ENCODE data around the gene FGD6. TPM values are rescaled to one million over a fixed set of nuclear protein-coding genes. Genes with fewer than 3 reads are reported as not detected.

The FGD6 gene
- total RNA-seq, 2 experiments from 2014 or later, result 1.5 TPM

- H3K4me1 ChIP-seq (ENCODE audit: insufficient read depth, low read length), result no peaks in the 10 kb centered on the region
- Mint-ChIP-seq H3K27me3 (no peaks in the 10 kb centered on the region), H3K4me3 (no peak overlapping the region), H3K4me1 (ENCODE audit: low read depth) (no peaks in the 10 kb centered on the region), H3K9me3 (no peaks in the 10 kb centered on the region), H3K27ac (no peak overlapping the region), H3K36me3 (ENCODE audit: low read depth) (no peaks in the 10 kb centered on the region)
- intact Hi-C loops (cut with DNase I, micrococcal nuclease), result no loop called here
- ChIA-PET POLR2A (no interaction called here), CTCF (no interaction called here)
- ATAC-seq (ENCODE audit: poor library complexity) (no peak), DNase-seq (no peak)
- no peaks in the 10 kb centered on the region for H3K9me3 ChIP-seq (ENCODE audit: control insufficient read depth in 1 of 2, insufficient read depth in 1 of 2, low read length in 2 of 2)
- H3K4me3 ChIP-seq (ENCODE audit: low read length), result no peak overlapping the region
- no peak for TF ChIP-seq CTCF (IDR thresholded peaks at IDR 0.05)
- H3K27me3 ChIP-seq (ENCODE audit: control insufficient read depth in 1 of 2, insufficient read depth in 2 of 2, low read length in 2 of 2), result no peaks in the 10 kb centered on the region
- no peaks in the 10 kb centered on the region for H3K36me3 ChIP-seq (ENCODE audit: insufficient read depth, low read length)
- no peak overlapping the region for H3K27ac ChIP-seq (ENCODE audit: low read depth in 1 of 2, low read length in 2 of 2)
Observed at GRCh38 chr12:95179011-95179410, 38.3 kb downstream of the FGD6 start.

GRCh38 chr12:95178136-95178535, 39.1 kb downstream of the FGD6 start:
- intact Hi-C loops (cut with DNase I, micrococcal nuclease), result no loop called here
- H3K9me3 Mint-ChIP-seq, result no peaks in the 10 kb centered on the region

GRCh38 chr12:95177201-95177768, 40.0 kb downstream of the FGD6 start:
- H3K9me3 Mint-ChIP-seq, result no peaks in the 10 kb centered on the region
- Histone ChIP-seq H3K4me1 (ENCODE audit: insufficient read depth, low read length) (no peaks in the 10 kb centered on the region), H3K36me3 (ENCODE audit: insufficient read depth, low read length) (no peaks in the 10 kb centered on the region), H3K9me3 (ENCODE audit: control insufficient read depth in 1 of 2, insufficient read depth in 1 of 2, low read length in 2 of 2) (no peaks in the 10 kb centered on the region), H3K27me3 (ENCODE audit: control insufficient read depth in 1 of 2, insufficient read depth in 2 of 2, low read length in 2 of 2) (no peaks in the 10 kb centered on the region), H3K4me3 (ENCODE audit: low read length) (no peak overlapping the region), H3K27ac (ENCODE audit: low read depth in 1 of 2, low read length in 2 of 2) (no peak overlapping the region)
- H3K4me3 Mint-ChIP-seq, result no peak overlapping the region
- no peak for TF ChIP-seq CTCF (IDR thresholded peaks at IDR 0.05)
- POLR2A ChIA-PET, result no interaction called here
- CTCF ChIA-PET, result no interaction called here
- intact Hi-C loops (cut with DNase I, micrococcal nuclease), result no loop called here
- no peaks in the 10 kb centered on the region for H3K4me1 Mint-ChIP-seq (ENCODE audit: low read depth)
- no peaks in the 10 kb centered on the region for H3K27me3 Mint-ChIP-seq
- H3K27ac Mint-ChIP-seq, result no peak overlapping the region
- H3K36me3 Mint-ChIP-seq (ENCODE audit: low read depth), result no peaks in the 10 kb centered on the region
- DNase-seq, result no peak
- no peak for ATAC-seq (ENCODE audit: poor library complexity)

More at GRCh38 chr12:95178136-95178535, 39.1 kb downstream of the FGD6 start:
- no peaks in the 10 kb centered on the region for H3K27me3 ChIP-seq (ENCODE audit: control insufficient read depth in 1 of 2, insufficient read depth in 2 of 2, low read length in 2 of 2)
- no peak overlapping the region for H3K27ac ChIP-seq (ENCODE audit: low read depth in 1 of 2, low read length in 2 of 2)
- no peak for DNase-seq
- ChIA-PET CTCF (no interaction called here), POLR2A (no interaction called here)
- H3K36me3 ChIP-seq (ENCODE audit: insufficient read depth, low read length), result no peaks in the 10 kb centered on the region
- no peaks in the 10 kb centered on the region for H3K9me3 ChIP-seq (ENCODE audit: control insufficient read depth in 1 of 2, insufficient read depth in 1 of 2, low read length in 2 of 2)
- H3K36me3 Mint-ChIP-seq (ENCODE audit: low read depth), result no peaks in the 10 kb centered on the region
- H3K4me3 ChIP-seq (ENCODE audit: low read length), result no peak overlapping the region
- no peaks in the 10 kb centered on the region for H3K4me1 ChIP-seq (ENCODE audit: insufficient read depth, low read length)
- no peak for ATAC-seq (ENCODE audit: poor library complexity)
- no peak for TF ChIP-seq CTCF (IDR thresholded peaks at IDR 0.05)
- H3K4me1 Mint-ChIP-seq (ENCODE audit: low read depth), result no peaks in the 10 kb centered on the region
- no peak overlapping the region for H3K27ac Mint-ChIP-seq
- no peak overlapping the region for H3K4me3 Mint-ChIP-seq
- H3K27me3 Mint-ChIP-seq, result no peaks in the 10 kb centered on the region
